AG04450 (cell line): Measurements from ENCODE around the gene SORCS2. TPM values are rescaled to one million over a fixed set of nuclear protein-coding genes. Genes with fewer than 3 reads are reported as not detected.

Source experiments
- CTCF ChIA-PET: fragments of 300-600, 350-600 bp; formaldehyde crosslinking; extraction: SDS; loops from one replicate; lab custom pipeline; 2022; ENCODE audit warnings: antibody characterized with exemption, inconsistent platforms; lab: Charles Lee
- POLR2A ChIA-PET: fragments of 350-600 bp; formaldehyde crosslinking; extraction: SDS; loops from one replicate; lab custom pipeline; 2021; ENCODE audit warnings: antibody characterized with exemption, inconsistent platforms; lab: Yijun Ruan, JAX
- DNase-seq: peaks from one replicate; pipeline ENCODE4 v3.0.0-alpha.2; 2011; ENCODE audit warnings: low read depth, low spot score
- H3K27ac ChIP-seq: one replicate; pipeline ENCODE4 v1.5.1; 2012; ENCODE audit warnings: low read depth, low read length, control low read depth
- H3K27me3 ChIP-seq: one replicate; pipeline ENCODE4 v1.6.0; 2012; ENCODE audit warnings: low read length; ENCODE audit not compliant: control insufficient read depth, insufficient read depth
- H3K4me3 ChIP-seq: 2 replicates; pipeline ENCODE4 v1.5.1; 2011; ENCODE audit warnings: mild to moderate bottlenecking, low read depth, low read length, control low read depth
- H3K9me3 ChIP-seq: 2 replicates; pipeline ENCODE4 v1.5.1; 2012; ENCODE audit warnings: low read length; ENCODE audit not compliant: control insufficient read depth, insufficient read depth
- polyA plus RNA-seq: library from polyadenylated mRNA; depleted of rRNA; stranded (reverse); fragments of >200 nt; gene quantifications from 2 replicates; pipeline ENCODE4 v1.2.3, GENCODE V29; 2011
- TF ChIP-seq, protein P1 (sequence below): IDR thresholded peaks from 2 replicates; pipeline ENCODE4 v1.5.1; 2011; ENCODE audit warnings: low read depth, low read length, control low read depth, inconsistent platforms

The SORCS2 gene
- polyA plus RNA-seq, 1 experiment: 0.29 TPM

DNA sequence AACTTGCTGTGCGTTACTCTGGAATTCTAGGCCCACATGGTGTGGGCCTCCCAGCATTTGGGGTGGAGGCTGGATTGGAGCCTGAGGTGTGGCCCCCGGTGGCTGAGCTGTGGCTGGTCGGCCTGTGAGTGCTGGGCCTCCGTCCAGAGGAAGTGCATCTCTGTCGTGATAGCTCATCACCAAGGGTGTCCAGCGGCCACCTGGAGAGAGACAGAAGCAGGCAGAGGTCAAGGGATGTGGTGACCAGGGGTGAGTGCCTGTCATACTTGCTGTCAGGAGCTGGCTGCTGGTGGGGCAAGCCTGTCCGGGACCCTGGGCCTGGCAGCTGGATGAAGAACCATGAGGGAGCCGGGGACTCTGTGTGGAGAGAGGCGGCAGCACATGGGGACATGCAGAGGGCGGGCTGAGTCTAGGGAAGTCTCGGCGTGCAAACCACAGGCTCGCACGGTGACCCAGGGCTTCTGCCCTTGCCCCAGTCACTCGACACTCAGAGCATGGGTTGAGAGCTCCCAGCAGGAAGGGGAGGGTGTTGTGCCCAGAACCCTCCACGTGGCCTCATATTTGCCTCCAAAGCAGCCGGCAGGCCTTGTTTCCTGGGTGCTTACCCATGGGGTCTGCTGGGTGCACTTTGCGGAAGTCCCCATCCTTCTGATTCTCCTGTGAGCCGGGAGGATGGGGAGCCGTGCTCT lies 6.2 kb downstream of the SORCS2 start:
- POLR2A ChIA-PET: interaction anchor here (1.5 kb wide), 1 partner anchor 9 kb away, joined by 5 read pairs; no protein-coding TSS in a partner anchor
- TF ChIP-seq, protein P1, sequence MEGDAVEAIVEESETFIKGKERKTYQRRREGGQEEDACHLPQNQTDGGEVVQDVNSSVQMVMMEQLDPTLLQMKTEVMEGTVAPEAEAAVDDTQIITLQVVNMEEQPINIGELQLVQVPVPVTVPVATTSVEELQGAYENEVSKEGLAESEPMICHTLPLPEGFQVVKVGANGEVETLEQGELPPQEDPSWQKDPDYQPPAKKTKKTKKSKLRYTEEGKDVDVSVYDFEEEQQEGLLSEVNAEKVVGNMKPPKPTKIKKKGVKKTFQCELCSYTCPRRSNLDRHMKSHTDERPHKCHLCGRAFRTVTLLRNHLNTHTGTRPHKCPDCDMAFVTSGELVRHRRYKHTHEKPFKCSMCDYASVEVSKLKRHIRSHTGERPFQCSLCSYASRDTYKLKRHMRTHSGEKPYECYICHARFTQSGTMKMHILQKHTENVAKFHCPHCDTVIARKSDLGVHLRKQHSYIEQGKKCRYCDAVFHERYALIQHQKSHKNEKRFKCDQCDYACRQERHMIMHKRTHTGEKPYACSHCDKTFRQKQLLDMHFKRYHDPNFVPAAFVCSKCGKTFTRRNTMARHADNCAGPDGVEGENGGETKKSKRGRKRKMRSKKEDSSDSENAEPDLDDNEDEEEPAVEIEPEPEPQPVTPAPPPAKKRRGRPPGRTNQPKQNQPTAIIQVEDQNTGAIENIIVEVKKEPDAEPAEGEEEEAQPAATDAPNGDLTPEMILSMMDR: no peak
- Histone ChIP-seq H3K27me3 (peaks cover 25% of the 10 kb centered on the region), H3K9me3 (no peaks in the 10 kb centered on the region; the same call in 1 of the 2 replicates), H3K27ac (no peak overlapping the region), H3K4me3 (no peak overlapping the region)
- CTCF ChIA-PET: interaction anchor here (0.8 kb wide), 1 partner anchor 97 kb away, joined by 3 read pairs; no protein-coding TSS in a partner anchor
- no peak for DNase-seq

DNA sequence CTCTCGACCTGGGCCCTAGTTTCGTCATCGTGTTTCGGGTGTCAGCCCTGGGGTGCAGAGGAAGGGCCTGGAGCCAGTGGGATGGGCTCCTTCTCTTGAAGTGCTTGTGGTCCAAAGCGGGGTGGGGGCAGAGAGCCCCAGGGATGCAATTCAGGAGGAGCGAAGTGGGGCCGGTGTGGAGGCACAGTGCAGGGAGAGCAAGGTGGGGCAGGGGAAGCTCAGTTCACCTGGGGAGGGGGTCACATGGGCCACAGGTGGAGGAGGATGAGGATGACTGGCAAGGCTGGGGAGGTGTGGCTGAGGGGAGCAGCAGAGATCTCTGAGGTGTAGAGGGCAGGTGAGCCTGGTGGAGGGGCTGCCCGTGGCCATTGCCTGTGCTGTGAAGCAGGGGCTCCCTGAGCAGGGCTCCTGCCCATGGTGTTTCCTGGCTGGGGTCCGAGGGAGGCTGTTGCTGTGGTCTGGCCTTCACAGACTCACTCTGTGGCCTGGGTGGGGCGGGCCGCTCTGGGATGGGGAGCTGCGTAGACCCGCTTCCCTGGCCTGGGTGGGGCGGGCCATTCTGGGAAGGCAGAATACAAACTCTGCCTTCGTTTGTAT lies 6.9 kb downstream of the SORCS2 start:
- Histone ChIP-seq H3K9me3 (no peaks in the 10 kb centered on the region), H3K4me3 (no peak overlapping the region), H3K27me3 (peaks cover 18% of the 10 kb centered on the region), H3K27ac (no peak overlapping the region)
- POLR2A ChIA-PET: no interaction called here
- CTCF ChIA-PET: no interaction called here
- DNase-seq: no peak
- TF ChIP-seq, protein P1: no peak

DNA sequence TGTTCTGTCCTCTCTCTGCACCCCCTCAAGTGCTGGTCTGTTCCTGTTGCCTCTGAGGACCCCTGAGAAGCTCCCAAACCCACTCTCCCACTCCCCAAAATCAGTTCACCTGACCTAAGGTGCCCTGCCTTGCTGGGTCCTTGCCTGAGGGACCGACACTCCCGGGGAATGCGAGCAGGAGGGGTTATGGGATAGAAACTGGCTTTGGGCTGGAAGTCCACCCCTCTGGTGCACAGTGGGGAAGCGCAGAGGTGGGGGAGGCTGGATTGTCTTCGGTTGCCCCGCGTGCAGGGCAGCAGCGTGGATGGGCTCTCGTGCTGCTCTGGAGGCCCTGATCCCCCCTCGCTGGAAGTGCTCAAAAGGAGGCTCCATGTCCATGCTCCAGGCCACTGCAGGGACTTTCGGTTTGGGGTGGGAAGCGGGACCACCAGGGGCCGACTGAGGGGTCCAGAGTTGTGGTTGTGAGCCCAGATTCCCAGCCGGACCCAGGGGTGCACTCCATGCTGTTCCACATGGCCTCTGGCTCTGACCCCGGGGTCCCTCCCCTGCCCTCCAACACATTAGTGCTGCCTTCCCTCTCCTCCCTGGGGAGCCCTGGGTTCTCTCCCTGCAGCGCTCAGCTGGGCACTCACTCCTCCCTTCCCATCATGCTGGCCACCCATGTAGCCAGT lies 7.6 kb downstream of the SORCS2 start:
- peaks cover 12% of the 10 kb centered on the region for H3K27me3 ChIP-seq
- H3K27ac ChIP-seq: no peak overlapping the region
- no peak overlapping the region for H3K4me3 ChIP-seq
- ChIA-PET CTCF (no interaction called here), POLR2A (no interaction called here)
- TF ChIP-seq, protein P1: no peak
- no peak for DNase-seq
- H3K9me3 ChIP-seq: no peaks in the 10 kb centered on the region

DNA sequence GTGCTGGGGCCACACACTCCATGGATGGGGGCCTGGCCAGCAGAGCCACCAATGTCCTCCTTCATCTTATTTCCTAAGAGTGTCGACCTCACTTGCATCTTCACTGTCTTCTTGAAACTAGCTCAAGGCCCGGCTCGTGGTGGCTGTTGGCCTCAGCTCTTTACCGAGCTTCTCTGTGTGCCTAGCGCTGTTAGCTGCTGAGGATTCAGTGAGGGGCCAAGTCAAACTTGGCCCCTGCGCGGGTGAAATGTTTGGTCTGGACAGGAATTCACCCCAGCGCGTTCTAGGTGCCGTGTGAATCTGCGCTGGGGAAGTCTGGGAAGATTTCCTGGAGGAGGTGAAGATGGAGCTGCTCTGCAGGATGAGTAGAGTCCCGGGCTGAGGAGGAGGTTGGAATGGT lies 8.5 kb downstream of the SORCS2 start:
- H3K27me3 ChIP-seq: peaks cover 5% of the 10 kb centered on the region
- no peak overlapping the region for H3K27ac ChIP-seq
- no peaks in the 10 kb centered on the region for H3K9me3 ChIP-seq
- ChIA-PET POLR2A (no interaction called here), CTCF (interaction anchor here (1.9 kb wide), 1 partner anchor 9 kb away, joined by 8 read pairs; no protein-coding TSS in a partner anchor)
- no peak for DNase-seq
- TF ChIP-seq, protein P1: no peak
- no peak overlapping the region for H3K4me3 ChIP-seq
